HG02623 (cell line): ENCODE measurements around the gene CHRNA9.
"Not testable (repeated sequence)": the region's sequence is repeated elsewhere in the genome, so short reads cannot be mapped to it uniquely, and the experiment has no call there.

Source experiments
- ATAC-seq: cut with Tn5 transposase; IDR thresholded peaks from one replicate; pipeline ENCODE4 v1.9.1; 2021; ENCODE audit warnings: moderate library complexity; ENCODE audit not compliant: unreplicated experiment

CHRNA9 gene

GRCh38 chr4:40378619-40379018, 43.5 kb downstream of the CHRNA9 start:
- no peak for ATAC-seq

- no peak for ATAC-seq
Observed at GRCh38 chr4:40379248-40379647, 44.1 kb downstream of the CHRNA9 start.

GRCh38 chr4:40380647-40381046, 45.5 kb downstream of the CHRNA9 start:
- no peak for ATAC-seq

- no peak for ATAC-seq
Observed at GRCh38 chr4:40388239-40388638, 53.1 kb downstream of the CHRNA9 start.

GRCh38 chr4:40389986-40390385, 54.9 kb downstream of the CHRNA9 start:
- no peak for ATAC-seq

GRCh38 chr4:40392241-40392640, 57.1 kb downstream of the CHRNA9 start:
- not testable (repeated sequence) for ATAC-seq

- no peak for ATAC-seq
Observed at GRCh38 chr4:40394236-40394635, 59.1 kb downstream of the CHRNA9 start.

- no peak for ATAC-seq
Observed at GRCh38 chr4:40395166-40395900, 60.2 kb downstream of the CHRNA9 start.

- no peak for ATAC-seq
Observed at GRCh38 chr4:40395908-40396793, 61.0 kb downstream of the CHRNA9 start.

- ATAC-seq = no peak
Observed at GRCh38 chr4:40399578-40399977, 64.4 kb downstream of the CHRNA9 start.

- ATAC-seq = no peak
Observed at GRCh38 chr4:40401096-40401495, 66.0 kb downstream of the CHRNA9 start.

- no peak for ATAC-seq
Observed at GRCh38 chr4:40401631-40402030, 66.5 kb downstream of the CHRNA9 start.

GRCh38 chr4:40402556-40402955, 67.4 kb downstream of the CHRNA9 start:
- ATAC-seq = no peak

GRCh38 chr4:40403081-40403480, 67.9 kb downstream of the CHRNA9 start:
- ATAC-seq = no peak
